ENCODE results near the gene TEX14.
A peak's percentile ranks its signal among the peaks of the same experiment; 100 is the strongest.

TEX14 gene

DNA sequence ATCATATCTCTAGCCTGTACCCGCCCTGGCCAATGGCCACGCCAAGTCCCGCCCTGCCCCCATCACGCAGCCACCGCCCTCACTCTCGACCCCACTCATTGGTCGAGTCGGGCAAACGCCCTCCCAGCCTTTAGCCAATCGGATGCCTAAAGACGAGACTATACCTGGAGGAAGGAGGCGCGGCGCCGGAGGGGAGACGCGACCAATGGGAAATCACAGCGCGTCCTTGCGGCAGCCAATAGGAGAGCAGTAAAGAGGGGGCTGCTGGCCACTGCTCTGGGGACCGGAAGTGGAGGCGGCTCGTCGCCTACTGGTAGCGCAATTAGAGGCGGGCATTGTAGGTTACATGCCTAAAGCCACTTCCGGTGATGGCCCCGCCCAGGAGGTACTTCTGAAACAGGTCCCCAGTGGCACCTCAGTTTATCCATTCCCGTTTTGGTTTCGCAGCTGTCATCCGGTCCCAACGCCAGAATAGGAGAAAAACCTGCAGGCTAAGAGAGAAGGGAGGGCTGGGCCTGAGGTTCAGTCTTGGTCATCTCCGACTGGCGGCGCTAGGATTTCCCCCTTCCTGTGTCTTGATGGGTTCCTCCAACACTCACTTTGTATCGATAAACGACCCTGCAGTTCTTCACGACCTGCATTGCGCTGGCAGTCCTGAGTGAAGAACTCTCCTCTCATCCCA lies 173.8 kb downstream of the TEX14 start:
- peak; percentile 97 for DNase-seq

DNA sequence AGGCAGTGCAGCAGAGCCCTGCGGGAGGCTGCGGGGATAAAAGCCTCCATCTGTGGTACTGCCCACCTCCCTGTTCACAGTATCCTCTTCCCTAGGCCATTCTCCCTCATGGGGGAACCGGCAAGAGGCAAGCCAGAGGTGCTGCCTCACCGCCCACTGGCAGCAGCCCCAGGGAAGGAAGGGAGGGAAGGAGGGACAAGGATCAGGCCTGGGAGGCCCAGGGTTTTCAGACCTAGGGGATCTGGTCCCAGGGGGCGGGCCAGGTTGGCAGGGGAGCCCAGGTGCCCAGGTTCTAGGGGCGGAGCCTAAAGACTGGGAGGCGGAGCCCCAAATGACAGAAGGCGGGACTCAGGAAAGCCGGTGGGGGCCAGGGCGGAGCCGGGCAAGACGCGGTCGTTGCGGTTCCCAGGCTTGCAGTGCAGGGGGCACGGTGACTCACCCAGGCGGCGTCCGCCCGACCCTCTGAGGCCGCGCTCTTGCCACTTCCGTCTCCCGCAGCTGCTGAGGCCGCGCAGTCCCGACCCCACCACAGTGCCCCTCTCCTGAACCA lies 174.4 kb downstream of the TEX14 start:
- DNase-seq, result no peak

DNA sequence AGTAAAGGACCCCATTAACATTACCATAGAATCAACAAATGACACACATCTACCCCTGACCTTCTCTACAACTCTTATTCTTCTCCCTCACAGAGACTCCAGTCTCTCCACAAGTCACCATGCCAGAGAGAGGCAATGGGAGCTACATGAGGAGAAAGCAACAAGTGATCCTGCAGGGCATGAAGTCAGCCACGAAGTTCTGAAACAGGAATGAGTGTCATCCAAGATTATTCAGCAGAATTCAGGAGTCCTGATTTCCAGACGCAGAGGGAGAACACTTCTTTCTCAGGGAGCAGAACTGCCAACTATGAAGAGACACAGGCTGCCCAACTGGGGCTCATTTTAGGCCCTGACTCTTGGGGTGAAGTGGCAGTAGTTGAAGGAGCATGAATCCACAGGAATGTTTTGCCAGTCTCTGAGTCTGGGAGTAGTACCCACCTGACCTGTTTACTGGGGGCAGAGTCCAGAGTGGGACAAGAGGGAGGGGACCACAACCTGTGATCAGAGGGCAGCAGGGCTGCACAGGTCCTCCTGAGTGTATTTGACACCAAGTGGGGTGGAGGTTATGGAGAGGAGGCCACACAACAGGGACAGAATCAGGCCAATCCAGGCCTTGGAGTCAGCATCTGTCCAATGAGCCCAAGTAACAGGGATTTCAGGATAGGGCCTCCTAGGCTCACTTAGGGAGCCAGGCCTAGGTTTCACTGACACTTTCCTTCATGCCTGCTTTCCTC lies 175.0 kb downstream of the TEX14 start:
- DNase-seq, result no peak

DNA sequence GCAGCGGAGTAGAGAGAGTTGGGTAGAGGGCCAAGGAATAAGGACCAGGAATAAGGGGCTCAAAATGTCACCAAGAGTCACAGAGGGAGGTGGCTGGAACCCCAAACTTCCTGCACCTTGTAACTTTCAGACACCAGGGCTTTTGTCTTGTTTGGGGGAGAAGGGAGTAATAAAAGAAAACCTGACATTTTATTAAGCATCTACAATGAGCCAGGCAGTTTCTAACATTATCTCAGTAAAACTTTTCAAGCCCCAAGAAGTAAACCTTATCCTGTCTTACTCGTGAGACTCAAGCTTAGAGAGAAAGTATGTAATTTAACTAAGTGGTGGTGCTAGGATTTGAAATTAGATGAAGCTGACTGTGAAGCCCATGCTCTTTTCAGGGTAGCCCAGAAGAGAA lies 176.6 kb downstream of the TEX14 start:
- DNase-seq, result no peak

DNA sequence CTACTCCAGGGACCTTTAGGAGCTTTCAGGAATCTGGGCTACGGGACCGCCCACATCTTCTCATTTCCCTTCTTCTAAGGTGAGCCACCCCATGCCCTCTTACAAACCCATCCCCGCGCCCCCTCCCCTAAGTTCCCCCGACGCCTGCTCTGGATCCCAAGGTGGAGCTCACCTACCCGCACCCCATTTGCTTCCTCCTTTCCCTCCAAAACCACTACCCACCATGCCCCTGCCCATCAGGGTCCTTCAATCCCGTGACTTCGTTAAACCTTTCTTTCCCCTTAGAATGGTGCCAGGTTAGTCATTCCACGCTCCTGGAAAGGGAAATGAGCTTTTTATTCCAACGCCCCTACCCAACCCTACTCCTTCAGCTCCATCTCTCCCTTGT lies 177.1 kb downstream of the TEX14 start:
- no peak for DNase-seq

DNA sequence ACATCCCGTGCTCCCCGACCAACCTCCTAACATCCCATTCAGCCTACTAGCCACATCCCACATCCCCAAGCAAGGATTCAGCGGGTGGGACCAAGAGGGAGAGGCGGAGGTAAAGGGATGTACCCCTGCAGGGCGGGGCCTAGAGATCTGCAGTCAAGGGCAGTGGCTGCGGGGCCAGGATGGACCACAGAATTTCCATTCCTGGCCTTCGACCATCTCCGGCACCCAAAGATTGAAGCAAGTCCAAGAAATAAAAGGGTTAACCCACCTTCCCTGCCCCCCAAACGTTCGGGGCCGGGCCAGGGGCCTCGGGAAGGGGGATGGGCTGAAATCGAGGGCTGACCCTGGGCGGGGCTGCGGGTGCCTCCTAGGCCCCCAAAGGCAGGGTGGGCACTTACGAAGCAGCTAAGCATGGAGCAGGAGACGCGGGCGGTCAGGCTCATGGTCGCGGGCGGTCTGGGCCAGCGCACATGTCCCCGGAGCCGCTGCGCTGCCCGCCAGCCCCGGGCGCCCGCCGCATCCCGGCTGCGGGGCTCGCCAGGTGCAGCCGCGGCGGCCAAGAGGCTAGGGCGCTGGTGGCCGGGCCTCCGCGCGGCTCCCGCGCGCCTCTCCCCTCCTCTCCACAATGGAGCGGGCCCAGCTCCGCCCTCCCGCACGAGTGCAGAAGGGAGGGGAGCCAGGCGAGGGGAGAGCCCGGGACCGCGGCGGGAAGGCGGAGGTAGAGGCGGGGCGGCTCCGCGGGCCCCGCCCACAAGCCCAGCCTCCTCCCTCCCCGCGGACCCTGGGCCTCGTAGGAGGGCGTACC lies 177.7 kb downstream of the TEX14 start, which contains the start of gene MTMR4:
Gene MTMR4 (minus strand): TSS at position 674 of the 805 bp plus-strand sequence. CDS start 231 bp downstream, at position 443.
- peak; percentile 68 for DNase-seq

DNA sequence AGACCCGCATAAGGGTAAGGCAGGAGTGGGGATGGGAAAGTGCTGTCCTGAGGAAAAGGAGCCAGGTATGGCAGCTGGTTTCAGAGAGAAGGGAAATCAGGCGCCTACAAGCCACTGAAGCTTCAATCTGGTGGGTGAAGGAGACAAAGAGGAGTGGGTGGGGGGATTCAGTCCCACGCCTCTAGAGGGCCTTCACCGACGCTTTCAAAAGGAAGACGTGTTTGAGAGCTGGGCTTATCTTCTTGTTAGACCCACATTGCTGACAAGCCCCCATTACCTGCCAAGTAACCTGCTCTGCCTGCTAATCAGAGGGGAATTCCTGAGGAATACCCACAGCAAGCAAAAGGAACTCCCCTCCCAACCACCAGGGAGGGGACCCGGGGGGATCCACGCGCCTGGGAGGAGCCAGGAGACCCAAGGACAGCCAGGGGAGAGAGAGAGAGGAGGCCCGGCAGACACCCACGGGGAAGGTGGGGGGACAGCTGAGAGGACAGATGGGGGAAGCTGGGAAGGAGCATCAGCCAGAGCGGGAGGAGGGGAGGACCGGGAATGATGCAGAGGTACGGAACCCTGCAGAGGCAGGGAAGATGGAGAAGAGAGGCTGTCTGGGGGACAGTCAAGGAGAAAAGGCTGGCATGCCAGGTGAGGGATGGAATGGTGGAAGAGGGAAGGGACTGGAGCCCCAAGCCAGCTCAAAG lies 178.4 kb downstream of the TEX14 start:
- peak; percentile 14 for DNase-seq

DNA sequence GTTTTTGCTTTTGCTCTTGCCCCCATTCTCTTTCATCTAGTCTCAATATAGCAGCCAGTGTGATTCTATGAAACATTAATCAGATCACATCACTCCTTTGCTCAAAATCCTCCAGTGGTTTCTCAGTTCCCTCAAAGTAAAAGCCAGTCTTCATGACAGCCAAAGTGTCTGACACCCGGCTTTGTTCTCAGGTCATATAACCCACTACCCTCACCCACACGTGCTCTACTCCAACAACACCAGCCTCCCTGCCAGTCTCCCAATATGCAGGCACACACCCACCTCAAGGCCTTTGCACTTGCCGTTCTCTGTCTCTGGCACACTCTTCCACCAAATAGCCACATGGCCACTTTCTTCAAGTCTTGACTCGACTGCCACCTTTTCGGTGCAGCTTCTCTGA lies 181.8 kb downstream of the TEX14 start:
- DNase-seq, result no peak

DNA sequence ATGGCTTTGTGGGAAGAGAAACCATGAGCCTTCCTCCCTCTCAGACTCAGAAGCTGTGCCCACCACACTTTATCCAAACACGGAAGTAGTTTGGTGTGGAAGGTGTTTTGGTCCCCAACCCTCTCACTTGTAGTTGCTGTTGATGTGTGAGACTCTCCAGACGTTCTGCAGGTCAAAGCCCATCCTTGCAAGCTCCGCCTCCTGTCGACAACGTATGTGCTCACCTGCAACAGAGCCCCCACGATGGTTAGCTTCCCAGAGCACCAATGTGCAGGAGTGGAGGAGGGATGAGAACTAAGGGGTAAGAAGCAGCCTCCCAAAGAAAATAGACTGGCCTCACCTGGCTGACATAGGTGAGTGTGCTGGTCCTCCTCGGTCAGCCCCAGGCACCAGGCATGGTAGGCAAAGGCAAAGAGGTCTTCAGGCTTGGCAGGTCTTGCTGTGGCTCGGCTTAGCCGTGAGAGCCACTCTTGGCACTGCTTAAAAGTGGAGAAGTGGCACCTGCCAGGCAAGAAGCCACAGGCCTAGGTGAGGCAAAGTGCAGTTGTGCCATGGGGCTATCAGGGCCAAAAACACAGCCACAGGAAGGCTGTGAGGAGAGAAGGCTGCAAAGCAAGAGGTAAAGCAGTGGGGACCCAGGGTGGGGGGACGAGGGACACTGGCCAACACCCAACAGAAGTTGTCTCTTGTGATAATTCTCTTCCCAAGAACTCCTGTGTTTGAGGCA lies 183.3 kb downstream of the TEX14 start:
- no peak for DNase-seq

DNA sequence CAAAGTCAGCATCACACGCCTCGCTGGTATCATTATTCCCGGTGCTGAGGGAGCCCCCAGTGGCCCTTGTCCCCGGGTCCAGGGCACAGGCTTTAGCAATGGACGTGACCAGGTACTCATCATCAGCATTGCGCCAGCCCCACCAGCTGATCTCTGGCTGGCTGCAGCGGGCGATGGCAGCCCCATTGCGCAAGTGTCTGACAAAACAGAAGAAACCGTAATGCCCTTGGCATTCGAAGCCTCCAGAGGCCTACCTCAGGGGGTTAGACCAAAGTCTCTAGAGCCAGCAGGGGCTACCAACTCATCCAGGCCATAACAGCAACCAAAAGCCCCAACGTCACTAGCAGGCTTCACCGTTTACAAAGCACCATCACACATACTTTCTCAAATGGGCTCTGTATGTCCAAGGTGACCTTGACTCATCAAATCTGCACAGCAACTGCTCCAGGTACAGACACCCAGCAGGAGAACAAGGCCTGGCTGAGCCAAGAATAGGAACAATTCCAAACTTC lies 184.7 kb downstream of the TEX14 start:
- no peak for DNase-seq

Measured in T-helper 9 cell (primary cell).